Mesodermal cell (in vitro differentiated cells): ENCODE results near the gene WDR53.
A peak's percentile ranks its signal among the peaks of the same experiment; 100 is the strongest.
"Not testable (repeated sequence)": the region's sequence is repeated elsewhere in the genome, so short reads cannot be mapped to it uniquely, and the experiment has no call there.

Experiments used
- H3K27ac ChIP-seq: 2 replicates; pipeline ENCODE4 v1.7.0; 2013; ENCODE audit warnings: mild to moderate bottlenecking, low read depth, low read length, moderate library complexity; ENCODE audit not compliant: severe bottlenecking
- H3K36me3 ChIP-seq: 2 replicates; pipeline ENCODE4 v1.7.1; 2013; ENCODE audit warnings: mild to moderate bottlenecking, low read length, moderate library complexity; ENCODE audit not compliant: control insufficient read depth, insufficient read depth
- H3K4me1 ChIP-seq: one replicate; pipeline ENCODE4 v1.7.1; 2013; ENCODE audit warnings: mild to moderate bottlenecking, low read length; ENCODE audit not compliant: insufficient read depth, control insufficient read depth, poor library complexity, severe bottlenecking
- H3K4me3 ChIP-seq: 2 replicates; pipeline ENCODE4 v1.7.0; 2013; ENCODE audit warnings: low read length, control low read depth, mild to moderate bottlenecking; ENCODE audit not compliant: insufficient read depth, poor library complexity, severe bottlenecking; ENCODE audit errors: extremely low read depth
- H3K9me3 ChIP-seq: 2 replicates; pipeline ENCODE4 v1.7.1; 2013; ENCODE audit warnings: mild to moderate bottlenecking, low read length, moderate library complexity; ENCODE audit not compliant: control insufficient read depth
- WGBS, 2 experiments: methylation state at CpG; one replicate each; pipeline ENCODE4 v1.1.5; 2013; ENCODE audit warnings: missing lambda C conversion rate in 2 of 2; ENCODE audit not compliant: insufficient coverage in 2 of 2; 5-methylcytosine and 5-hydroxymethylcytosine counted together

WDR53 gene

DNA sequence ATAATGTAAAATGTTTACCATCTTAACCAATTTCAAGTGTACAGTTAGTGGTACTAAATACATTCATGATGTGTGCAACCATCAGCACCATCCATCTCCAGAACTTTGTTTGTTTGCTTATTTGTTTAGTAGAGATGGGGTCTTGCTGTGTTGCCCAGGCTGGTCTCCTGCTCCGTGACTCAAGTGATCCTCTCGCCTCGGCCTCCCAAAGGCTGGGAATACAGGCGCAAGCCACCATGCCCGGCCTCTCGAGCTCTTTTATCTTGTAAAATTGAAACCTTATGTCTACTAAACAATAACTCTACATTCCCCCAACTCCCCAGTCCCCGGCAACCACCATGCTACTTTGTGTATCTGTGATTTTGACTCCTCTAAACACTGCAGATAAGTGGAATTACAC, 32.0 kb upstream of the WDR53 start:
- Histone ChIP-seq H3K9me3 (no peaks in the 10 kb centered on the region), H3K4me1 (no peaks in the 10 kb centered on the region), H3K36me3 (no peaks in the 10 kb centered on the region), H3K4me3 (no peak overlapping the region), H3K27ac (no peak overlapping the region)
- 86 to 93% methylated on average over 6 of the region's 7 CpGs for WGBS, 2 experiments

DNA sequence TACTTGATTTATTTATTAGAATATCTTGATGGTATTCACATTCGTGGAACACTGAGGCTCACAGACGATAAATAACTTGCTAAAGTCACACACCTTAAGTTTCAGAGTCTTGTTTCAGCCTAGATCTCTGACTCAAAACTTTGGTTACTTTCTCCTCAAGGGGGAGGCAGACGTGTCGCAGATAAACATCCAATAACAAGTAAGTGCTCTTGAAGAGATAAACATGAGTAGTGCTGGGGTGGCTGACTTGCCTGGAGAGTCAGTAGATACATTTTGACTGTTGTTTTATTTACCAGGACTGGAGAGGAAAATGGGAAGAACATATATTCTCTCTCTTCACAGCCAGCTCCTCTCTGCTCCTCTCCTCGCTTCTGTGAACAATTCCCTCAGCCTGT, 31.4 kb upstream of the WDR53 start:
- H3K27ac ChIP-seq = no peak overlapping the region
- no peaks in the 10 kb centered on the region for H3K9me3 ChIP-seq
- no peaks in the 10 kb centered on the region for H3K4me1 ChIP-seq
- WGBS, 2 experiments = 89% methylated on average over 3 of the region's 5 CpGs; no CpG with 5 or more reads in 1 of the 2 experiments
- no peak overlapping the region for H3K4me3 ChIP-seq
- no peaks in the 10 kb centered on the region for H3K36me3 ChIP-seq

DNA sequence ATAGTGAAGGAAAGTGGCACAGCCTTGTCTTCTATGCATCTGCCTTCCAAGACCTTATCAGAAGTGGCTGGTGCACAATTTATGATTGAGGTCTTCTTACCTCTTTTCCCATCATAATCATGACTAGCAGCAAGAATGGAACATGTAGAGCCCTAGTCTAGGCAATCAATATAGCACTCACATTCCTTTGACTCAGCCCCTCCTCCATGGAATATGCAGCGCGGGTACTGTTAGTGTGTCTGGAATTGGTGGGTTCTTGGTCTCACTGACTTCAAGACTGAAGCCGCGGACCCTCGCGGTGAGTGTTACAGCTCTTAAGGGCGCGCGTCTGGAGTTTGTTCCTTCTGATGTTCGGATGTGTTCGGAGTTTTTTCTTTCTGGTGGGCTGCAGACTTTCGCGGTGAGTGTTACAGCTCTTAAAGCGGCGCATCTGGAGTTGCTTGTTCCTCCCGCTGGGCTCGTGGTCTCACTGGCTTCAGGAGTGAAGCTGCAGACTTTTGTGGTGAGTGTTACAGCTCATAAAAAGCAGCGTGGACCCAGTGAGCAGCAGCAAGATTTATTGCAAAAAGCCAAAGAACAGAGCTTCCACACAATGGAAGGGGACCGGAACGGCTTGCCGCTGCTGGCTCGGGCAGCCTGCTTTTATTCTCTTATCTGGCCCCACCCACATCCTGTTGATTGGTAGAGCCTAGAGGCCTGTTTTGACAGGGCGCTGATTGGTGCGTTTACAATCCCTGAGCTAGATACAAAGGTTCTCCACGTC, 29.8 kb upstream of the WDR53 start:
- not testable (repeated sequence) for H3K4me3 ChIP-seq, H3K27ac ChIP-seq, H3K9me3 ChIP-seq, H3K36me3 ChIP-seq, H3K4me1 ChIP-seq
- WGBS, 2 experiments = 97 to 98% methylated on average over 17 to 18 of the region's 25 CpGs

DNA sequence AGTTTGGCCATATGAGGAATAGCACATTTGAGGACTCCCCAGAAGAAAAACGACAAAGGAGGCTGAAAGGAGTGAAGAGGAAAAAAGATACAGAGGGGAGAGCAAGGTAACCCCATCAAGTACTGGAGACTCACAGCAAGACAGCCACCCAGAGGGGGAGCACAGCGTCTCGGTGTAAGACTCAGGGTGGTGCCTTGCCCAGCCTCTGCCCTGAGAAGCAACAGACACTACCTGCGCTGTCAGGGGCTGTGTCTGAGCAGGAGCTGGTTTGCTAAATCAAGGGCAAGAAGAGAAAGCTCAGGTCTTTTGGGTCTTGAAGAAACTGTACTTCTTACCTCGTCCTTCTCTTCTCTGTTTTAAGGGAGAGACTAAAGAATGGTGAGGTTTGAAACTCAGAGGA, 28.0 kb upstream of the WDR53 start:
- no peaks in the 10 kb centered on the region for H3K9me3 ChIP-seq
- H3K27ac ChIP-seq = peak overlapping the region; percentile 29
- 50% methylated on average over 2 of the region's 5 CpGs; no CpG with 5 or more reads in 1 of the 2 experiments for WGBS, 2 experiments
- no peak overlapping the region for H3K4me3 ChIP-seq
- no peaks in the 10 kb centered on the region for H3K36me3 ChIP-seq
- H3K4me1 ChIP-seq = no peaks in the 10 kb centered on the region

DNA sequence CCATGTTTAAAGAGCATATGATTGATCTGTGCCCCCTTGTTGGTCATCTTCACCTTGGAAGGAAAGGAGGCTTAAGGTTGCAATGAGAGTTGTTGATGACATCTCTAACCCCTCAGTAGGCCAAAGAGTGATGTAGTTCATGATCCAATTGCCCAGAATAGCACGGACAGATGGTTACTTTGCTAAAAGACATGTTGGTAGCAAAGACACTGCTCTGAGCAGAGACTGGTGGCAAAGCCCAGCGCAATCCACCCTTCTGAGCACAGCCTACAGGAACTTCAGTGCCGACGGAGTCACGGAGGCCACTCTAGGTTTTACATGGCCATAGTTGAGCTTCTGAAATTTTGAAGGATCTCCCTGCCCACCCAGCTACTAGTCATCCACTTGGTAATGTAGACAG, 21.9 kb upstream of the WDR53 start:
- no peak overlapping the region for H3K27ac ChIP-seq
- 92 to 96% methylated on average over 2 of the region's 5 CpGs for WGBS, 2 experiments
- H3K4me1 ChIP-seq = no peaks in the 10 kb centered on the region
- H3K36me3 ChIP-seq = peaks cover 4% of the 10 kb centered on the region
- H3K9me3 ChIP-seq = no peaks in the 10 kb centered on the region
- H3K4me3 ChIP-seq = no peak overlapping the region

GRCh38 chr3:196585044-196585757, 16.8 kb upstream of the WDR53 start:
- Histone ChIP-seq H3K36me3 (peaks cover 23% of the 10 kb centered on the region), H3K27ac (no peak overlapping the region), H3K9me3 (no peaks in the 10 kb centered on the region), H3K4me1 (no peaks in the 10 kb centered on the region), H3K4me3 (no peak overlapping the region)
- WGBS, 2 experiments = no CpG with 5 or more reads among the region's 3 CpGs

GRCh38 chr3:196572389-196572788, 4.0 kb upstream of the WDR53 start:
- Histone ChIP-seq H3K9me3 (no peaks in the 10 kb centered on the region), H3K4me3 (no peak overlapping the region), H3K4me1 (no peaks in the 10 kb centered on the region), H3K36me3 (peaks cover 12% of the 10 kb centered on the region), H3K27ac (no peak overlapping the region)
- 50 to 60% methylated on average over 1 of the region's 1 CpG for WGBS, 2 experiments

DNA sequence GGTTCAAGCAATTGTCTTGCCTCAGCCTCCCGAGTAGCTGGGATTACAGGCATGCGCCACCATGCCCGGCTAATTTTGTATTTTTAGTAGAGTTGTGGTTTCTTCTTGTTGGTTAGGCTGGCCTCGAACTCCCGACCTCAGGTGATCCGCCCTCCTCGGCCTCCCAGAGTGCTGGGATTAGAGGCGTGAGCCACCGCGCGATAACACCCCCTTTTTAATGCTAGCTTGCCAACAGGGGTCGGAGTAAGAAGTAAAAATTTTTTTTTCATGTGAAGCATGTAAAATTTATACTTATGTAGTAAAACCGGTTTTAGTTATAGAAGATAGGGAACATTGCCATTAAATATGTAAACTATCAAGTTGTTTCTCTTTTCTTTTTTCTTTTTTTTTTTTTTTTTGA, 2.0 kb upstream of the WDR53 start:
- H3K4me1 ChIP-seq, H3K27ac ChIP-seq, H3K9me3 ChIP-seq: not testable (repeated sequence)
- 95 to 100% methylated on average over 3 to 11 of the region's 13 CpGs for WGBS, 2 experiments
- Histone ChIP-seq H3K36me3 (peaks cover 16% of the 10 kb centered on the region), H3K4me3 (peak overlapping the region; percentile 97)

- H3K27ac ChIP-seq = no peak overlapping the region
- no peaks in the 10 kb centered on the region for H3K9me3 ChIP-seq
- peaks cover 3% of the 10 kb centered on the region for H3K4me1 ChIP-seq
- H3K4me3 ChIP-seq = peak overlapping the region; percentile 97
- WGBS, 2 experiments = 0 to 1% methylated on average over 32 to 44 of the region's 44 CpGs
- H3K36me3 ChIP-seq = peaks cover 16% of the 10 kb centered on the region
These were observed 706 bp upstream of the WDR53 start for GRCh38 chr3:196569003-196569516.

DNA sequence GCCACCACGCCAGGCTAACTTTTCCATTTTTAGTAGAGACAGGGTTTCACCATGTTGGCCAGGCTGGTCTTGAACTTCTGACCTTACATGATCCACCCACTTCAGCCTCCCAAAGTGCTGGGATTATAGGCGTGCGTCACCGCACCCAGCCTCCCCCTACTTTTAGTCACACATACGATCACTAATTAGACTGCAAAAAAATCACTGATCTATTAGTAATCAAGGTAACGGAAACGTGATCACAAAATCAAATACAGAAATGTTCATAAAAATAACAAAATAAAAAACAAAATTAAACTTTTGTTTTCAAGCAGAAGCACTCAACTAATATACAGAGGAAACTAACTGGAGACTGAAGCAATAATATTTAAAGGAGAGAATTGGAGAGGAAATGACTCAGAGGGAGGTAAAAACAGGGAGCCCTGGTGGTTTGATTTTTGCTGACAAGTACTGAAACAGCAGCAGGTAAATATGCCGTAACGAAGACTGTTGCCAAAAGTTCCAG, 4.6 kb downstream of the WDR53 start:
- Histone ChIP-seq H3K9me3 (no peaks in the 10 kb centered on the region), H3K27ac (no peak overlapping the region), H3K4me1 (peaks cover 10% of the 10 kb centered on the region), H3K36me3 (peaks cover 18% of the 10 kb centered on the region), H3K4me3 (no peak overlapping the region)
- WGBS, 2 experiments = 93 to 96% methylated on average over 5 to 8 of the region's 9 CpGs

DNA sequence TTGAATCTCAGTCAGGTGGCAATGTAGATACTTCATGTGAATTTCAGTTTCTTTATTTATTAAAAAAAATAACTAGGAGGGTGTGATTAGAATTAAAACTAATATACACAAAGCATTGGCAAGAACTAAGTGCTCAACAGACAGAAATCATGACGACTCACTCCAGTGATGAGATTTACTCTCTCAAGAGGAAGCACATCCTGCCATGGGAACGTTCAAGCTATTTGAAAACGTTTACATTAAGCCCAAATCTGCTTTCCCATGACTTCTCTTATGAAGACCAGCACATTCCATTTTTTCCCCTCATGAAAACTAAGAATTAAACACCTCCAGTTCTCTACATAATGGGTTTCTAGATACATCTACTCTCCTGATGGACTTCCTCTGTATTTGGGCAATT, 8.5 kb downstream of the WDR53 start:
- 89 to 100% methylated on average over 1 to 3 of the region's 3 CpGs for WGBS, 2 experiments
- H3K4me1 ChIP-seq = peaks cover 7% of the 10 kb centered on the region
- H3K4me3 ChIP-seq = no peak overlapping the region
- H3K27ac ChIP-seq = no peak overlapping the region
- H3K36me3 ChIP-seq = peaks cover 9% of the 10 kb centered on the region
- H3K9me3 ChIP-seq = no peaks in the 10 kb centered on the region
